Immature natural killer cell (primary cell): Measurements from ENCODE around the gene ZC3H4. TPM values are rescaled to one million over a fixed set of nuclear protein-coding genes. Genes with fewer than 3 reads are reported as not detected.
"Not testable (repeated sequence)": the region's sequence is repeated elsewhere in the genome, so short reads cannot be mapped to it uniquely, and the experiment has no call there.

ENCODE experiments used
- DNase-seq, 3 donors: peaks; one replicate each; pipeline ENCODE4 v3.0.0; 2022; ENCODE audit warnings: mixed read lengths in 1 of 3
- H3K27ac Mint-ChIP-seq, 6 donors: one replicate each; pipeline ENCODE4 v1.8.0; 2020; ENCODE audit warnings: mixed read lengths in 6 of 6, mild to moderate bottlenecking in 5 of 6, inconsistent platforms in 4 of 6, moderate library complexity in 3 of 6
- H3K27me3 Mint-ChIP-seq, 3 donors: one replicate each; pipeline ENCODE4 v1.8.0; 2020 to 2021; ENCODE audit warnings: low read depth in 3 of 3, mild to moderate bottlenecking in 3 of 3, mixed read lengths in 3 of 3, moderate library complexity in 3 of 3, inconsistent platforms in 1 of 3
- H3K36me3 Mint-ChIP-seq, 3 donors: one replicate each; pipeline ENCODE4 v1.8.0; 2020; ENCODE audit warnings: mixed read lengths in 3 of 3, inconsistent platforms in 2 of 3, mild to moderate bottlenecking in 2 of 3
- H3K4me1 Mint-ChIP-seq, 2 donors: one replicate each; pipeline ENCODE4 v1.8.0; 2020; ENCODE audit warnings: inconsistent platforms in 2 of 2, mild to moderate bottlenecking in 2 of 2, mixed read lengths in 2 of 2, moderate library complexity in 1 of 2
- H3K4me3 Mint-ChIP-seq, 5 donors: one replicate each; pipeline ENCODE4 v1.8.0; 2020; ENCODE audit warnings: mild to moderate bottlenecking in 5 of 5, mixed read lengths in 5 of 5, inconsistent platforms in 3 of 5, moderate library complexity in 3 of 5
- H3K9me3 Mint-ChIP-seq, 6 donors: one replicate each; pipeline ENCODE4 v1.8.0; 2020; ENCODE audit warnings: mild to moderate bottlenecking in 6 of 6, mixed read lengths in 6 of 6, inconsistent platforms in 4 of 6, moderate library complexity in 3 of 6
- polyA plus RNA-seq, 3 donors: library from polyadenylated mRNA; unstranded; fragments of 300-500 nt; fragmentation: Illumina TruSeq; gene quantifications; one replicate each; pipeline ENCODE4 v1.2.3, GENCODE V29; 2021

ZC3H4 gene
- polyA plus RNA-seq, 3 donors from 2014 or later = 0.04 to 2.3 (median 1.1) TPM

- Mint-ChIP-seq H3K27ac (no peak overlapping the region), H3K27me3 (no peaks in the 10 kb centered on the region), H3K4me3 (no peak overlapping the region), H3K9me3 (no peaks in the 10 kb centered on the region), H3K4me1 (no peaks in the 10 kb centered on the region), H3K36me3 (peaks cover 0 to 6% (median 2%) of the 10 kb centered on the region in 3 donors)
- no peak for DNase-seq
These were observed 48.3 kb downstream of the ZC3H4 start for GRCh38 chr19:47065242-47065641.

- no peaks in the 10 kb centered on the region for H3K9me3 Mint-ChIP-seq
- no peaks in the 10 kb centered on the region for H3K27me3 Mint-ChIP-seq
- peaks cover 0 to 3% (median 0%) of the 10 kb centered on the region in 3 donors for H3K36me3 Mint-ChIP-seq
- DNase-seq = no peak
- peak overlapping the region in 1 of 6 donors; percentile 37 for H3K27ac Mint-ChIP-seq
- H3K4me1 Mint-ChIP-seq = no peaks in the 10 kb centered on the region
- H3K4me3 Mint-ChIP-seq = no peak overlapping the region
These were observed 49.7 kb downstream of the ZC3H4 start for GRCh38 chr19:47063874-47064273.

- no peak for DNase-seq
- no peaks in the 10 kb centered on the region for H3K9me3 Mint-ChIP-seq
- no peaks in the 10 kb centered on the region for H3K36me3 Mint-ChIP-seq
- no peak overlapping the region for H3K4me3 Mint-ChIP-seq
- peaks cover 3 to 5% (median 3%) of the 10 kb centered on the region in 3 donors for H3K27me3 Mint-ChIP-seq
- H3K4me1 Mint-ChIP-seq = no peaks in the 10 kb centered on the region
- H3K27ac Mint-ChIP-seq = no peak overlapping the region
These were observed 55.0 kb downstream of the ZC3H4 start for GRCh38 chr19:47058621-47059022.

DNA sequence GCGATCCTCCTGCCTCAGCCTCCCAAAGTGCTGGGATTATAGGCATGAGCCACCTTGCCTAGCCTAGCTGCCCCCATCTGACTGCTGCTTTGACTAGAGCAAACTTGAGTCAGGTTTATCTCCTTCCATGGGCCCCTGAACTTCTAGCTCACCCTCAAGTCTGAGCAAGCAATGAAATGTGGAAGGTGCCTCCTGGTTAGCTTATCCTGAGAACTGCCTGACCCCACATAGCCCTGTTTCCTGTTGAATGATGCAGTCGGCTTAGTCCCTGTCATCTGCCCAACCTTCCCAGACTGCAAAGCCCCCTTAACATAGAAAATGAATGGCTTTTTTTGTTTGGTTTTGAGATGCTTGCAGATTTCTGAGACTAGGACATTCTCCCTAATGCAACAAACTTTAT is 56.2 kb downstream of the ZC3H4 start:
- Mint-ChIP-seq H3K4me1 (no peaks in the 10 kb centered on the region), H3K4me3 (no peak overlapping the region), H3K27me3 (peaks cover 4 to 5% (median 5%) of the 10 kb centered on the region in 3 donors), H3K27ac (no peak overlapping the region), H3K9me3 (no peaks in the 10 kb centered on the region), H3K36me3 (no peaks in the 10 kb centered on the region)
- DNase-seq = no peak

GRCh38 chr19:47056411-47056810 is 57.2 kb downstream of the ZC3H4 start:
- no peak for DNase-seq
- H3K9me3 Mint-ChIP-seq = no peaks in the 10 kb centered on the region
- peaks cover 4 to 5% (median 5%) of the 10 kb centered on the region in 3 donors for H3K27me3 Mint-ChIP-seq
- H3K4me1 Mint-ChIP-seq = no peaks in the 10 kb centered on the region
- H3K27ac Mint-ChIP-seq = no peak overlapping the region
- no peak overlapping the region for H3K4me3 Mint-ChIP-seq
- no peaks in the 10 kb centered on the region for H3K36me3 Mint-ChIP-seq

DNA sequence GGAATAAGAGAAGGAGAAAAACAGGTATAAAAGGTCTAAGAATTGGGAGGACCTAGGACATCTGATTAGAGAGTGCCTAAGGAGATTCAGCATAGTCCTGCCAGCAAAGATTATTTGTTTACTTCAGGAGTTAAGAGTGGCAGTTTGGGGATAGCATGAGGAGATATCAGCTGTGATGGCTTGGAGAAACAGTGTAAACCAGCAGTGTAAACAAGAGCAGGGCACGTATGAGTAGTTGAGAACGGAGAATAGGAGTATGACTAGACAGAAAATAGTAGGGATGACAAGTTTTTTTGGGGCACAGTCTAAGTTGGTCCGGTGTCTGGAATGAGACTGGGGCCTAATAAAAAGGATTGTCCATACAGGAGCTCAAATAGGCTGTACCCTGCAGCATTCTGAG is 63.0 kb downstream of the ZC3H4 start:
- Mint-ChIP-seq H3K27ac (peak overlapping the region in 1 of 6 donors; percentile 6), H3K4me3 (peak overlapping the region in 1 of 5 donors; percentile 2)

GRCh38 chr19:47049307-47049700 is 64.3 kb downstream of the ZC3H4 start:
- no peak for DNase-seq
- Mint-ChIP-seq H3K4me3 (peak overlapping the region; percentile 87 to 97 (median 96)), H3K27ac (peak overlapping the region in 4 of 6 donors; percentile 23 to 81 (median 55)), H3K9me3 (no peaks in the 10 kb centered on the region), H3K4me1 (peaks cover 11 to 24% of the 10 kb centered on the region in 2 donors), H3K36me3 (no peaks in the 10 kb centered on the region), H3K27me3 (peaks cover 4 to 9% (median 6%) of the 10 kb centered on the region in 3 donors)

More for the DNA sequence above, 63.0 kb downstream of the ZC3H4 start:
- DNase-seq, H3K36me3 Mint-ChIP-seq, H3K9me3 Mint-ChIP-seq: not testable (repeated sequence)
- peaks cover 11 to 24% of the 10 kb centered on the region in 2 donors for H3K4me1 Mint-ChIP-seq
- peaks cover 4 to 14% (median 7%) of the 10 kb centered on the region in 3 donors for H3K27me3 Mint-ChIP-seq

DNA sequence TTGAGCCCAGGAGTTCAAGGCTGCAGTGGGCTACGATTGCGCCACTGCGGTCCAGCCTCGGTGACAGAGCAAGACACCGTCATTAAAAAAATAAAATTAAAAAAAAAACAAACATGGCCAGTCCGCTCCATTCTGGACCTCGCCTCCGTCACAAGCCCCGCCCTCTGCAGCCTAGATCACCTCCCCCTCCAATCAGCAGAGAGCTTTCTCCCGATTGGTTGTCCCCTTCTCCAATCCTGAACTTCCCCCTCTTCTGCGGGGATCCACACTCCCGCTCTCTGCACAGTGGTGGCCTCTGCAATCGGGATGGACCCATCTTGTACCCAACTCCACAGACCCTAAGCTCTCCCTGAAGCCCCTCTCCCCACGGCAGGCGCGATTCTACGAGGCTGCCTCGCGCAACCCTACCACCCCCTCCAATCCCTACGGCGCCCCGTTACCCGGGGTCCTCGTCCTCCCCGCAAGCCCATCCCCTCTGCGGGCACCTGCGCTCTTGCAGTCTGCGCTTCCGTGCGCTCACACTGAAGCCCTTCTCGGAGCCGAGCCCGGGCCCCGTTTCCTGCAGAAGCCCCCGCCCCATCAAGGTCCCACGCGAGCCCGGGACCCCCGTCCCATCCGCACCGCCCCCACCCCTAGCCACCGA is 65.7 kb downstream of the ZC3H4 start:
- Mint-ChIP-seq H3K36me3 (no peaks in the 10 kb centered on the region), H3K27ac (peak overlapping the region; percentile 76 to 96 (median 90)), H3K4me3 (peak overlapping the region; percentile 88 to 99 (median 95)), H3K4me1 (peaks cover 11 to 24% of the 10 kb centered on the region in 2 donors), H3K27me3 (peaks cover 0 to 9% (median 2%) of the 10 kb centered on the region in 3 donors), H3K9me3 (no peaks in the 10 kb centered on the region)
- peak; percentile 71 to 74 (median 73) for DNase-seq

DNA sequence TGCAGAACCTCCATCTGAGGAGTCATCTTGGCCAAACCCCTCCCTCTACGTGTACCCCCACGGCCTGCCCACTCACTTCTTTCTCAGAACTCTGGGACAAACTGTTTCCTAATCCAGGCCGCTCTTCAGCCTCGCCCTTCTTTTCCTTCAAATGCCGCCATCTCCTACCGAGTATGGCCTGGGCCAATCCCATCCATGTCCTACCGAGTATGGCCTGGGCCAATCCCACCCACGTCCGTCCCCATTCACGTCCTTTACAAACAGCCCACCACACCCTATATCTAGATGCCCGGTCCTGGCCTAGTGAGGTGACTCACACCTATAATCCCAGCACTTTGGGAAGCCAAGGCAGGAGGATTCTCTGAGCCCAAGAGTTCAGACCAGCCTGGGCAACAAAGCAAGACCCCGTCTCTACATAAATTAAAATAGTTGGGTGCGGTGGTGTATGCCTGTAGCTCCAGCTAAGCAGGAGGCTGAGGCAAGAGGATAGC is 66.3 kb downstream of the ZC3H4 start:
- no peak for DNase-seq
- Mint-ChIP-seq H3K27ac (peak overlapping the region; percentile 62 to 96 (median 84)), H3K9me3 (no peaks in the 10 kb centered on the region), H3K36me3 (no peaks in the 10 kb centered on the region), H3K4me3 (peak overlapping the region; percentile 88 to 99 (median 95)), H3K27me3 (peaks cover 0 to 9% (median 2%) of the 10 kb centered on the region in 3 donors), H3K4me1 (peaks cover 11 to 24% of the 10 kb centered on the region in 2 donors)

- Mint-ChIP-seq H3K9me3 (no peaks in the 10 kb centered on the region), H3K27me3 (peaks cover 0 to 9% (median 2%) of the 10 kb centered on the region in 3 donors), H3K4me1 (peaks cover 11 to 24% of the 10 kb centered on the region in 2 donors), H3K4me3 (no peak overlapping the region), H3K36me3 (no peaks in the 10 kb centered on the region), H3K27ac (no peak overlapping the region)
- DNase-seq = no peak
These were observed 67.6 kb downstream of the ZC3H4 start for GRCh38 chr19:47045867-47046470.

- Mint-ChIP-seq H3K27me3 (peaks cover 0 to 9% (median 2%) of the 10 kb centered on the region in 3 donors), H3K4me3 (no peak overlapping the region), H3K36me3 (no peaks in the 10 kb centered on the region), H3K27ac (no peak overlapping the region), H3K4me1 (peaks cover 11 to 24% of the 10 kb centered on the region in 2 donors), H3K9me3 (no peaks in the 10 kb centered on the region)
- no peak for DNase-seq
These were observed 68.4 kb downstream of the ZC3H4 start for GRCh38 chr19:47044946-47045866.

GRCh38 chr19:47040869-47041268 is 72.7 kb downstream of the ZC3H4 start:
- Mint-ChIP-seq H3K27me3 (peaks cover 0 to 3% (median under 1%) of the 10 kb centered on the region in 3 donors), H3K9me3 (no peaks in the 10 kb centered on the region), H3K27ac (no peak overlapping the region), H3K36me3 (no peaks in the 10 kb centered on the region), H3K4me1 (peaks cover 4 to 5% of the 10 kb centered on the region in 2 donors), H3K4me3 (no peak overlapping the region)
- DNase-seq = no peak

- no peak for DNase-seq
- Mint-ChIP-seq H3K4me3 (no peak overlapping the region), H3K9me3 (no peaks in the 10 kb centered on the region), H3K4me1 (peaks cover 15% of the 10 kb centered on the region in 2 donors), H3K27ac (no peak overlapping the region), H3K27me3 (peaks cover 2 to 7% (median 3%) of the 10 kb centered on the region in 3 donors), H3K36me3 (no peaks in the 10 kb centered on the region)
These were observed 74.2 kb downstream of the ZC3H4 start for GRCh38 chr19:47039239-47039874.
